CD4-positive, alpha-beta T cell treated with Interleukin-12 subunit alpha and Interleukin-12 subunit beta, for 1 hour (primary cell): ENCODE measurements around the gene FAM89B.

Experiments used
- DNase-seq: peaks from one replicate; pipeline ENCODE4 v3.0.0-alpha.2; 2020

Gene FAM89B

GRCh38 chr11:65558002-65558929 is 14.1 kb upstream of the FAM89B start, which contains the start of gene LTBP3:
LTBP3 (minus strand) TSS chr11:65558359; CDS start chr11:65557959, 400 bp downstream.
- peak; percentile 60 for DNase-seq

GRCh38 chr11:65558930-65559509 is 13.3 kb upstream of the FAM89B start:
- no peak for DNase-seq

GRCh38 chr11:65559535-65559934 is 12.8 kb upstream of the FAM89B start:
- no peak for DNase-seq

GRCh38 chr11:65559951-65560537 is 12.3 kb upstream of the FAM89B start:
- DNase-seq: no peak

GRCh38 chr11:65560555-65561418 is 11.6 kb upstream of the FAM89B start:
- DNase-seq: no peak

- no peak for DNase-seq
Measured at GRCh38 chr11:65562020-65562419, 10.3 kb upstream of the FAM89B start.

GRCh38 chr11:65562788-65563187 is 9.6 kb upstream of the FAM89B start:
- no peak for DNase-seq

- no peak for DNase-seq
Measured at GRCh38 chr11:65563601-65564000, 8.7 kb upstream of the FAM89B start.

GRCh38 chr11:65564879-65565559 is 7.3 kb upstream of the FAM89B start:
- DNase-seq: peak; percentile 59

- peak; percentile 79 for DNase-seq
Measured at GRCh38 chr11:65565624-65566453, 6.5 kb upstream of the FAM89B start.

GRCh38 chr11:65569164-65569972 is 3.0 kb upstream of the FAM89B start:
- DNase-seq: no peak

GRCh38 chr11:65569973-65570918 is 2.1 kb upstream of the FAM89B start, which contains the start of gene ZNRD2:
ZNRD2 (plus strand) TSS chr11:65570477; CDS start chr11:65570492, 15 bp downstream.
- peak; percentile 98 for DNase-seq

- DNase-seq: no peak
Measured at GRCh38 chr11:65571420-65571819, 918 bp upstream of the FAM89B start.

- DNase-seq: peak; percentile 40
Measured at GRCh38 chr11:65571940-65572339, 398 bp upstream of the FAM89B start.

- no peak for DNase-seq
Measured at GRCh38 chr11:65573391-65574079, 1.2 kb downstream of the FAM89B start.

- DNase-seq: peak; percentile 95
Measured at GRCh38 chr11:65574109-65574810, 1.9 kb downstream of the FAM89B start.

GRCh38 chr11:65574811-65575567 is 2.7 kb downstream of the FAM89B start:
- no peak for DNase-seq
